Myocyte (in vitro differentiated cells): ENCODE measurements around the gene ALPP. TPM values are rescaled to one million over a fixed set of nuclear protein-coding genes. Genes with fewer than 3 reads are reported as not detected.
"Not testable (repeated sequence)": the region's sequence is repeated elsewhere in the genome, so short reads cannot be mapped to it uniquely, and the experiment has no call there.

Experiments used
- DNase-seq: peaks from one replicate; pipeline ENCODE4 v3.0.0-alpha.2; 2012; ENCODE audit warnings: low read depth
- total RNA-seq: library from RNA; depleted of rRNA; stranded (reverse); fragments of >200 nt; gene quantifications from 2 replicates; pipeline ENCODE4 v1.2.3, GENCODE V29; 2014

Gene ALPP
- total RNA-seq, 1 donor from 2014 or later = not detected

- DNase-seq = not testable (repeated sequence)
Measured at GRCh38 chr2:232363064-232363783, 15.3 kb upstream of the ALPP start.

- DNase-seq = peak; percentile 10
Measured at GRCh38 chr2:232363784-232364615, 14.6 kb upstream of the ALPP start.

GRCh38 chr2:232364806-232365594 is 13.6 kb upstream of the ALPP start:
- DNase-seq = not testable (repeated sequence)

- DNase-seq = peak; percentile 27
Measured at GRCh38 chr2:232365621-232366321, 12.8 kb upstream of the ALPP start.

GRCh38 chr2:232366461-232366860 is 12.1 kb upstream of the ALPP start:
- DNase-seq = not testable (repeated sequence)

- no peak for DNase-seq
Measured at GRCh38 chr2:232367016-232367415, 11.5 kb upstream of the ALPP start.

GRCh38 chr2:232367591-232368233 is 10.8 kb upstream of the ALPP start:
- no peak for DNase-seq

- no peak for DNase-seq
Measured at GRCh38 chr2:232368311-232368731, 10.2 kb upstream of the ALPP start.

- DNase-seq = no peak
Measured at GRCh38 chr2:232369126-232369951, 9.2 kb upstream of the ALPP start.

GRCh38 chr2:232370007-232370406 is 8.5 kb upstream of the ALPP start:
- DNase-seq = not testable (repeated sequence)

GRCh38 chr2:232372231-232373208 is 6.0 kb upstream of the ALPP start:
- DNase-seq = no peak

- no peak for DNase-seq
Measured at GRCh38 chr2:232374356-232374755, 4.2 kb upstream of the ALPP start.

- no peak for DNase-seq
Measured at GRCh38 chr2:232375164-232375563, 3.4 kb upstream of the ALPP start.

- no peak for DNase-seq
Measured at GRCh38 chr2:232376260-232376659, 2.3 kb upstream of the ALPP start.

- DNase-seq = no peak
Measured at GRCh38 chr2:232376713-232377112, 1.8 kb upstream of the ALPP start.

- DNase-seq = no peak
Measured at GRCh38 chr2:232377319-232377718, 1.2 kb upstream of the ALPP start.

- DNase-seq = no peak
Measured at GRCh38 chr2:232377841-232378734, 463 bp upstream of the ALPP start.
